Vagina (tissue), 2 donors: ENCODE results near the gene CELF4. TPM values are rescaled to one million over a fixed set of nuclear protein-coding genes. Genes with fewer than 3 reads are reported as not detected.

Source experiments
- DNase-seq, 2 donors: peaks; one replicate each; pipeline ENCODE4 v3.0.0-alpha.2; 2017; ENCODE audit errors: extremely low spot score in 2 of 2
- H3K27ac ChIP-seq: fragments of 200-600 bp; sonication (generic); one replicate; pipeline ENCODE4 v1.5.1; 2019
- H3K27me3 ChIP-seq: fragments of 200-600 bp; sonication (generic); one replicate; pipeline ENCODE4 v1.5.1; 2019
- H3K36me3 ChIP-seq, 2 donors: fragments of 200-600 bp; sonication (generic); one replicate each; pipeline ENCODE4 v1.5.1; 2017 to 2019
- H3K4me1 ChIP-seq: fragments of 200-600 bp; sonication (generic); one replicate; pipeline ENCODE4 v1.5.1; 2019
- H3K4me3 ChIP-seq, 2 donors: fragments of 200-600 bp; sonication (generic); 1 replicate in 1 of 2; 2 replicates in 1 of 2; pipeline ENCODE4 v1.5.1; 2016 to 2019
- H3K9me3 ChIP-seq: fragments of 200-600 bp; sonication (generic); one replicate; pipeline ENCODE4 v1.5.1; 2019
- CTCF ChIP-seq, 3 experiments: fragments of 450-650 bp in 2 of 3; fragments of 200-600 bp in 1 of 3; sonication (generic) in 1 of 3; IDR thresholded peaks; one replicate each; pipeline ENCODE4 v1.5.1; 2017 to 2019; ENCODE audit warnings: antibody characterized with exemption in 3 of 3, mild to moderate bottlenecking in 2 of 3, moderate library complexity in 2 of 3
- POLR2A ChIP-seq, 2 donors: fragments of 450-650 bp; IDR thresholded peaks; one replicate each; pipeline ENCODE4 v1.6.1; 2017; ENCODE audit warnings: antibody characterized with exemption in 2 of 2, mild to moderate bottlenecking in 2 of 2, moderate library complexity in 2 of 2
- POLR2AphosphoS5 ChIP-seq, 2 donors: sonication (generic); formaldehyde crosslinking; IDR thresholded peaks; one replicate each; pipeline ENCODE4 v1.9.0; 2017; ENCODE audit warnings: antibody characterized with exemption in 2 of 2, mild to moderate bottlenecking in 2 of 2, low read depth in 1 of 2; ENCODE audit not compliant: insufficient read depth in 1 of 2
- intact Hi-C: fragments of 100-400 bp; cut with DNase I; formaldehyde crosslinking; loops from one replicate; pipeline ENCODE4 v1.15.1; 2023
- total RNA-seq: library from RNA; depleted of rRNA; stranded (reverse); fragments of >200 nt; gene quantifications from one replicate; pipeline ENCODE4 v1.2.3, GENCODE V29; 2016

The CELF4 gene
- total RNA-seq, 1 donor from 2014 or later = 2.2 TPM

GRCh38 chr18:37316468-37316867 is 249.1 kb downstream of the CELF4 start:
- TF ChIP-seq CTCF (IDR thresholded peaks at IDR 0.05) (no peak), POLR2A (IDR thresholded peaks at IDR 0.05) (no peak), POLR2AphosphoS5 (IDR thresholded peaks at IDR 0.05; ENCODE audit: insufficient read depth in 1 of 2, low read depth in 1 of 2) (no peak)
- Histone ChIP-seq H3K27ac (no peak overlapping the region), H3K4me3 (no peak overlapping the region), H3K27me3 (no peaks in the 10 kb centered on the region), H3K36me3 (no peaks in the 10 kb centered on the region), H3K9me3 (no peaks in the 10 kb centered on the region), H3K4me1 (no peaks in the 10 kb centered on the region)
- no peak for DNase-seq
- intact Hi-C loops = no loop called here

GRCh38 chr18:37315935-37316334 is 249.7 kb downstream of the CELF4 start:
- intact Hi-C loops = no loop called here
- no peak overlapping the region for H3K27ac ChIP-seq
- no peaks in the 10 kb centered on the region for H3K36me3 ChIP-seq
- H3K27me3 ChIP-seq = no peaks in the 10 kb centered on the region
- H3K4me3 ChIP-seq = no peak overlapping the region
- TF ChIP-seq CTCF (IDR thresholded peaks at IDR 0.05) = no peak
- TF ChIP-seq POLR2A (IDR thresholded peaks at IDR 0.05) = no peak
- no peak for TF ChIP-seq POLR2AphosphoS5 (IDR thresholded peaks at IDR 0.05; ENCODE audit: insufficient read depth in 1 of 2, low read depth in 1 of 2)
- H3K9me3 ChIP-seq = no peaks in the 10 kb centered on the region
- no peak for DNase-seq
- no peaks in the 10 kb centered on the region for H3K4me1 ChIP-seq

GRCh38 chr18:37314534-37314933 is 251.1 kb downstream of the CELF4 start:
- intact Hi-C loops = no loop called here

GRCh38 chr18:37313624-37314023 is 252.0 kb downstream of the CELF4 start:
- H3K27ac ChIP-seq = no peak overlapping the region
- H3K9me3 ChIP-seq = no peaks in the 10 kb centered on the region
- no peak for DNase-seq
- no peaks in the 10 kb centered on the region for H3K36me3 ChIP-seq
- H3K27me3 ChIP-seq = no peaks in the 10 kb centered on the region
- TF ChIP-seq POLR2AphosphoS5 (IDR thresholded peaks at IDR 0.05; ENCODE audit: insufficient read depth in 1 of 2, low read depth in 1 of 2) (no peak), CTCF (IDR thresholded peaks at IDR 0.05) (no peak), POLR2A (IDR thresholded peaks at IDR 0.05) (no peak)
- no peak overlapping the region for H3K4me3 ChIP-seq
- no peaks in the 10 kb centered on the region for H3K4me1 ChIP-seq
- intact Hi-C loops = no loop called here

More at GRCh38 chr18:37314534-37314933, 251.1 kb downstream of the CELF4 start:
- H3K4me3 ChIP-seq = no peak overlapping the region
- no peak for DNase-seq
- no peak overlapping the region for H3K27ac ChIP-seq
- H3K4me1 ChIP-seq = no peaks in the 10 kb centered on the region
- TF ChIP-seq CTCF (IDR thresholded peaks at IDR 0.05) (no peak), POLR2AphosphoS5 (IDR thresholded peaks at IDR 0.05; ENCODE audit: insufficient read depth in 1 of 2, low read depth in 1 of 2) (no peak), POLR2A (IDR thresholded peaks at IDR 0.05) (no peak)
- H3K9me3 ChIP-seq = no peaks in the 10 kb centered on the region
- no peaks in the 10 kb centered on the region for H3K36me3 ChIP-seq
- H3K27me3 ChIP-seq = no peaks in the 10 kb centered on the region

GRCh38 chr18:37309861-37310260 is 255.7 kb downstream of the CELF4 start:
- intact Hi-C loops = no loop called here

More at GRCh38 chr18:37309861-37310260, 255.7 kb downstream of the CELF4 start:
- no peaks in the 10 kb centered on the region for H3K9me3 ChIP-seq
- H3K27me3 ChIP-seq = no peaks in the 10 kb centered on the region
- H3K4me1 ChIP-seq = no peaks in the 10 kb centered on the region
- no peak overlapping the region for H3K27ac ChIP-seq
- H3K4me3 ChIP-seq = no peak overlapping the region
- H3K36me3 ChIP-seq = no peaks in the 10 kb centered on the region
- TF ChIP-seq CTCF (IDR thresholded peaks at IDR 0.05) (no peak), POLR2AphosphoS5 (IDR thresholded peaks at IDR 0.05; ENCODE audit: insufficient read depth in 1 of 2, low read depth in 1 of 2) (no peak), POLR2A (IDR thresholded peaks at IDR 0.05) (no peak)
- no peak for DNase-seq
